Large intestine (tissue), 3 donors: ENCODE data around the gene RFX1. TPM values are rescaled to one million over a fixed set of nuclear protein-coding genes. Genes with fewer than 3 reads are reported as not detected.
A peak's percentile ranks its signal among the peaks of the same experiment; 100 is the strongest.

Source experiments
- DNase-seq, 2 donors: peaks; one replicate each; pipeline versions ENCODE4 v3.0.0 to v3.0.0-alpha.2; 2013
- H3K27ac ChIP-seq: one replicate; pipeline ENCODE4 v1.5.1; 2013; ENCODE audit warnings: low read length
- H3K27me3 ChIP-seq: 2 replicates; pipeline ENCODE4 v1.6.1; 2013; ENCODE audit warnings: low read length; ENCODE audit not compliant: control insufficient read depth, insufficient read depth
- H3K36me3 ChIP-seq: 2 replicates; pipeline ENCODE4 v1.6.1; 2013; ENCODE audit warnings: low read length; ENCODE audit not compliant: control insufficient read depth, insufficient read depth
- H3K4me1 ChIP-seq: one replicate; pipeline ENCODE4 v1.6.1; 2013; ENCODE audit warnings: low read length; ENCODE audit not compliant: control insufficient read depth, insufficient read depth
- H3K4me3 ChIP-seq: one replicate; pipeline ENCODE4 v1.5.1; 2013; ENCODE audit warnings: low read length
- H3K9me3 ChIP-seq: one replicate; pipeline ENCODE4 v1.6.1; 2013; ENCODE audit warnings: mild to moderate bottlenecking, low read depth, low read length, moderate library complexity; ENCODE audit not compliant: control insufficient read depth
- WGBS: methylation state at CpG from one replicate; pipeline ENCODE4 v1.1.5; 2013; ENCODE audit warnings: low lambda C conversion rate; ENCODE audit not compliant: insufficient coverage; 5-methylcytosine and 5-hydroxymethylcytosine counted together
- polyA plus RNA-seq: library from polyadenylated mRNA; unstranded; fragments of 120-200 nt; gene quantifications from one replicate; pipeline ENCODE4 v1.2.1, GENCODE V29; 2013

RFX1 gene
- polyA plus RNA-seq, 1 donor = 17.1 TPM

DNA sequence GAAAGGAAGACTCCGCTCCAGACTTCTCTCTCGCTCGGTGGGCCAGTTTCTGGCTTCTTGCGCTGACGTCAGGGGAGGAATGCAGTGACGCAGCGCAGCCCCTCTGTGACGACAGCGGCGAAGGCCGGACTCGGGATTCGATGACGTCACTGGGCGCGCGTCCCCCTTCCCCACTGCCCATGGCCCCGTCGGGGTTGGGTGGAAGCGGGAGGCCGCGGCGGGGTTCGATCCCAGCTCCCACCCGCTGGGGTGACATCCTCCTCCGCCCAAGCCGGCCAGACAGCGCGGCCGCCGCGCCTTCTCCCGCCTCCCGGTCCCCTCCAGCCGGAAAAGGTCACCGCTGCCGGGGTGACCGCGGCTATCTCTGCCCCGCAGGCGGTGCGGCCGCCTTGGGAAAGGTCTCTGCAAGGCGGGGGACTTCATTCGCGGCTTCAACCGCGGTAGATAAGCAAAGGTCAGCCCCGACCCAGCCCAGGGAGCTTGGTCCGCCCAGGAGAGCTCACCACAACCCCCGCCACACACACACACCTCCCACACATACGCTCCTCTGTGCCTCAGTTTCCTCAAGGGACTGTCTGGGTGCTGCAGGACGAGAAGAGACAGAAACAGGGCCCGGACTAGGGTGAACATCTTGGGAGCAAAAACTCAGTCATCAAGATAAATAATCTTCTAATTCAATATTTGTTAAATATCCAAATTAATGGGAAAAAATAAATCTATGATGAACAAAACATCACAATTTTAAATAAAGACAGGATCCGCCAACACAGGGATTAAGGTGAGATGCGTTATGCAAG is 844 bp upstream of the RFX1 start:
- no peak for DNase-seq
- H3K36me3 ChIP-seq = no peaks in the 10 kb centered on the region
- no CpG with 5 or more reads among the region's 56 CpGs for WGBS
- H3K4me3 ChIP-seq = peak overlapping the region; percentile 82
- peak overlapping the region; percentile 94 for H3K27ac ChIP-seq
- H3K4me1 ChIP-seq = peaks cover 17% of the 10 kb centered on the region
- no peaks in the 10 kb centered on the region for H3K9me3 ChIP-seq
- H3K27me3 ChIP-seq = no peaks in the 10 kb centered on the region

DNA sequence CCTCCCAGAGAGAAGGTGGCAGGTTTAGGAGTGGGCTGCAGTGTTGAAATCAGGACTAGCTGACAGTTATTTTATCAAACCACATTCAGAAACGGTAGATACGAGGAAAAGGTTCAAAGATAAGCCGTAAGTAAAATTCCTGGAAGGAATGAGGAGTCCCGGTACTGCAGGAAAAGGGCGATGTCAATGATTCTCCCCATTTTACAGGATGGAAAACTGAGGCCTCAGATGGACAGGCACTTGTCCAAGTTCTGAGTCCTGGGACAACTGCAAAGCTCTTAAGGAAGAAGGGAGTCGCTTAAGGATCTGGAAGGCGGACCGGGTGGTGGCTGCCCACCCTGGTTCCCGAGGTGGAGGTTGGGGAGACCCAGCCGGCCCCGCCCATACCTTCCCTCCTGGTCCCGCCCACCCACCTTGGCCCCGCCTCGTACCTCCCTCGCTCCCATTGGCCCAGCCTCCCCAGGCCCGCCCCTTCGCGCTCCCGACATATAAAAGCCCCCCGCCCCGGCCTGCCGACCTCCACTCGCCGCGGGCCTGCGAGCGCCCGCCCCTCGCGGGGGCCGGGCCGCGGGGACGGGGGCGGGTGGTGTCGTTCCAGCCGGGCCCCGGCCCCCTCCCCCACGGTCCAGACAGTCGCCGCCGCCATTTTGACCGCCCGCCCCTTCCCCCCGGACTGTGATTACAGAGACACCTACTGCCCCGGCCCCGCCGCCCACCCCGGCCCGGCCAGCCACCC is 603 bp downstream of the RFX1 start:
- H3K27ac ChIP-seq = peak overlapping the region; percentile 94
- H3K27me3 ChIP-seq = no peaks in the 10 kb centered on the region
- 26% methylated on average over 4 of the region's 50 CpGs for WGBS
- no peaks in the 10 kb centered on the region for H3K36me3 ChIP-seq
- no peaks in the 10 kb centered on the region for H3K9me3 ChIP-seq
- H3K4me1 ChIP-seq = peaks cover 17% of the 10 kb centered on the region
- DNase-seq = peak; percentile 88 to 91
- H3K4me3 ChIP-seq = peak overlapping the region; percentile 82

DNA sequence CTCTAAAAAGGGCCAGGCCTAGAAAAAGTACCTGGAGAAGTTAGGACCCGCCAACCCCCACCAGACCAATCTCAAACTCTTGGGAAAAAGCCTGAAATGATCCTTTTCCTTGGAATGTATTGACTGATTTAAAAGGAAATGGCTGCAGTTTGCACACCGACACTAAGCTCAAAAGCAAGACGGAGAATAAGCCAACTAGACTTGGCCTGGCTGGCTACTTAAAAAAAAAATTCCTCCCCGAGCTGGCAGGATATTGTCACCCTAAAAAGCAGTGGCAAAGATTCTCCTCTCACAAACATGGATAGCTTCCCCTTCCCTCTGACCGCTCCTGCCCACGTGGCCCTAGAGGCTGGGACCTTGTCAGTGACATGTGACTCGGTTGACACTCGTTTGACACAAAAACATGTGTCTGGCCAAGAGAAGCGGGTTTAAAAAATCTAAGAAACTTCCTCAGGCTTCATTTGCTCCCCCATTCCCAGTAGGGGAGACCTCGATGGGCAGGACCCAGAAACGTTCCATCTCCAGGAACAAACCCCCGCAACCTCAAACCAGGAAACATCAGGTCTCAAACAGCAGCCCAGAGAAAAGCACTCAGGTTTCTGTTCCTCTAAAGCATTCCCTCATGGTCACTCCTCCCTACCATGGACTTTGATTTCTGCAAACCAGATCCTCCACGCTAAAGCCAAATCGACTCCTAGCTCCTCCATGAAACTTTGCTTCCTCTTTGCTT is 1.3 kb downstream of the RFX1 start:
- peaks cover 17% of the 10 kb centered on the region for H3K4me1 ChIP-seq
- H3K9me3 ChIP-seq = no peaks in the 10 kb centered on the region
- H3K27me3 ChIP-seq = no peaks in the 10 kb centered on the region
- peak; percentile 55 to 82 for DNase-seq
- H3K27ac ChIP-seq = peak overlapping the region; percentile 94
- H3K36me3 ChIP-seq = no peaks in the 10 kb centered on the region
- peak overlapping the region; percentile 82 for H3K4me3 ChIP-seq
- WGBS = no CpG with 5 or more reads among the region's 14 CpGs

DNA sequence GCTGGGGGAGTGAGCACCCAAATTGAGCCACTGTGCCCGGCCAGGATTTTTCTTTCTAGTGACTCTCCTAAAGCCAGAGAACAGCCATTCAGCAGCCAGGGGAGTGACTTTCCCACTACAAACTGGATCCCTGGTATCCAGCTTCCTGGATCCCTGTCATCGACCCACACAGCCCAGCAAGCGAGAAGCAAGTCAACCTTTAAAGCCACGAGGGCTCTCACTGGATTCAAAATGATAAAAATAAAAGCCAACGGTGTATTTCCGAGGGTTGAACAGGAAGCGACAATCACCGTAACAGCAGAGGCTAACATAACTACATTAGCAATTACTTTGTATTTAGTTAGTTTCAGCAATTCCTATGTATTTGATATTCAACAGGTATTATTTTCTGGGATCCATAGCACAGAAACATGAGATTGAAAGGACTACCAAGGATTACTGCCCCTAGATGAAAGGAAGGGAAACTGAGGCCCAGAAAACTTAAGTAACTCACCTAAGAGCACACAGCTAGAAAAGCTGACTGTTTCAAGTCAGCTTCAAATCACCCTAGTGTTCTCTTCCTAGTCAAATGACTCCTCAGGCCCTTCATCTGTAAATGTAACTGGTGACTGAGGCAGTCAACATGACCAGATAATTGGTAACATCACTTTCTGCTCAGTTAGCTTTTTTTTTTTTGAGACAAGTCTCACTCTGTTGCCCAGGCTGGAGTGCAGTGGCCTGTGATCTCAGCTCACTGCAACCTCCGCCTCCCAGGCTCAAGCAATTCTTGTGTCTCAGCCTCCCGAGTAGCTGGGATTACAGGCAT is 2.7 kb downstream of the RFX1 start:
- Histone ChIP-seq H3K36me3 (peaks cover 2% of the 10 kb centered on the region), H3K27ac (peak overlapping the region; percentile 17), H3K4me1 (peaks cover 17% of the 10 kb centered on the region), H3K9me3 (peaks cover 8% of the 10 kb centered on the region), H3K4me3 (no peak overlapping the region), H3K27me3 (no peaks in the 10 kb centered on the region)
- DNase-seq = no peak
- 82% methylated on average over 7 of the region's 10 CpGs for WGBS

DNA sequence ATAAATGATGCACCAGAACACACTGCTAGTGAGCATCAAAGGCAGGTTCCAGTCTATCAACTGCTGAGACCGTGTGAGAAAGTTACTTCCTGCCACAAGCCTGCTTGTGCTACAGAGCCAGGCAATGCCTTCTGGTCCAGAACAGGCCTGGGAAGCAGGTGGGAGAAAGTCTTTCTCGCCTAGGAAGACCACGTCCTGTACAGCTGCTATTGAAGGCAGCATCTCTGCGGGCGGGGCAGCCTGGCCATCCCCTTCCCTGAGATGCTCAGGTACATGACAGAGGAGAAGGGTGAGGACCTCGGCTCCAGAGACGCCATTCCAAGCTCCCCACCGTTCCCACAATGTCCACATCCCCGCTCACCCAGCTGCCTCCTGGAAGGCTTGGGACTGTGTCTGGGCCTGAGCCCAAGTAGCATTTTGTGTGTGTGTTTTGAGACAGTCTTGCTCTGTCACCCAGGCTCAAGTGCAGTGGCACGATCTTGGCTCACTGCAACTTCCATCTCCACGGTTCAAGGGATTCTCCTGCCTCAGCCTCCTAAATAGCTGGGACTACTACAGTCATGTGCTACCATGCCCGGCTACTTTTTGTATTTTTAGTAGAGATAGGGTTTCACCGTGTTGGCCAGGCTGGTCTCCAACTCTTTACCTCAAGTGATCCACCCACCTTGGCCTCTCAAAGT is 3.4 kb downstream of the RFX1 start:
- Histone ChIP-seq H3K4me3 (no peak overlapping the region), H3K27me3 (no peaks in the 10 kb centered on the region), H3K4me1 (peaks cover 17% of the 10 kb centered on the region), H3K9me3 (peaks cover 8% of the 10 kb centered on the region), H3K36me3 (peaks cover 5% of the 10 kb centered on the region), H3K27ac (peak overlapping the region; percentile 17)
- DNase-seq = no peak
- no CpG with 5 or more reads among the region's 13 CpGs for WGBS

DNA sequence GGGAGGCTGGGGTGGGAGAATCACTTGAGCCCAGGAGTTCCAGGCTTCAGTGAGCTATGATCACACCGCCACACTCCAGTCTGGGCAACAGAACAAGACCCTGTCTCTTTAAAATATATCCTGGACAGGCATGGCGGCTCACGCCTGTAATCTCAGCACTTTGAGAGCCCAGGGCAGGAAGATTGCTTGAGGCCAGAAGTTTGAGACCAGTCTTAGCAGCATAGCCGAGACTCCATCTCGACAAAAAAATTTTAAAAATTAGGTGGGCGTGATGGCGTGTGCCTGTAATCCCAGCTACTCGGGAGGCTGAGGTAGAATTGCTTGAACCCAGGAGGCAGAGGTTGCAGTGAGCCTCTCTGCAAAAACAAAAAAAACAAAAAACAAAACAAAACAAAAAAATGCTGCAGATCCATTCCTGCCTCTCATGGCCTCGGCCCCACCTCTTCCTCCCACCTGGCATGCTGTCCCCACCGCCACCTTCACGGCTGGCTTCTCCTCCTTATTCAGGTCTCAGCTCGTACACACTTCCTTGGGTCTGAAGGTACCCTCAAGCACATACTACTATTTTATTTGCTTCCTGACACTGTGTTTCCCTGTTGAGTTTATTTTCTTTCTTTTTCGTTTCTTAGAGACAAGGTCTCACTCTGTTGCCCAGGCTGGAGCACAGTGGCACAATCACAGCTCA is 5.3 kb downstream of the RFX1 start:
- no peaks in the 10 kb centered on the region for H3K27me3 ChIP-seq
- peaks cover 14% of the 10 kb centered on the region for H3K4me1 ChIP-seq
- H3K27ac ChIP-seq = no peak overlapping the region
- peaks cover 8% of the 10 kb centered on the region for H3K9me3 ChIP-seq
- no peak for DNase-seq
- H3K36me3 ChIP-seq = peaks cover 14% of the 10 kb centered on the region
- H3K4me3 ChIP-seq = no peak overlapping the region
- 95% methylated on average over 4 of the region's 13 CpGs for WGBS

DNA sequence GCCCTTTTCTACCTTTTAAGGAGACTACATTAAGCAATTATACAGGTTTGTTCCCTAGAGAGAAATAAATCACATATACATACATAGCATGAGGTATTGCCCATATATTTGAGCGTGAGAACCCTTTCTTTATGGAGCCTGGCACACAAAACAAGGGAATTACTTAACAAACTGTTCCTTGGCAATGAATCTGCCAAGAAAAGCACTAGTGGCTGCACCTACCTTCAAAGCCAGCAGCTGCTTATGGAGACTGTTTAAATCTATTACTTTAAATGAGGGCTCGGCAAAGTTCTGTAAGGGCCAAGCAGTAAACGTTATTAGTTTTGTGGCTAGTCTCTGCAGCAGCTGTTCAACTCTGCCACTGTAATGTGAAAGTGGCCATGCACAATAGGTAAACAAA is 7.0 kb downstream of the RFX1 start:
- Histone ChIP-seq H3K9me3 (peaks cover 8% of the 10 kb centered on the region), H3K4me3 (no peak overlapping the region), H3K27me3 (no peaks in the 10 kb centered on the region), H3K36me3 (peaks cover 20% of the 10 kb centered on the region), H3K4me1 (peaks cover 5% of the 10 kb centered on the region), H3K27ac (no peak overlapping the region)
- no CpG with 5 or more reads among the region's 3 CpGs for WGBS
- DNase-seq = no peak

DNA sequence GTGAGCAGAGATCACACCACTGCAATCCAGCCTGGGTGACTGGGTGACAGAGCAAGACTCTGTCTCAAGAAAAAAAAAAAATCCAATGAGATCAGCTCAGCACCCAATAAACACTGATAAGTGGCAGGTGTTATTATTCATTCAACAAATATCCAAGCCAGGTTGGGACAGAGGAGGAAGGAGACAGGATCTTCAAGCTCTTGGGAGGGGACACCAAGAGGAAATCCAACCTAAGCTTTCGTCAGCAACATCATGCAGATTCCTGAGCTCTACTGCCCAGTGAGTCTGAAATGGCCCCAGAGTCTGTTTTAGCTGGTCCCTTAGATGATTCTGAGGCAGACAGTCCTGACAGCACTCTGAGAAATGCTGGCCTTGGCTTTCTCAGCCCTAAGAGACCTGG is 7.7 kb downstream of the RFX1 start:
- Histone ChIP-seq H3K27me3 (no peaks in the 10 kb centered on the region), H3K27ac (no peak overlapping the region)

DNA sequence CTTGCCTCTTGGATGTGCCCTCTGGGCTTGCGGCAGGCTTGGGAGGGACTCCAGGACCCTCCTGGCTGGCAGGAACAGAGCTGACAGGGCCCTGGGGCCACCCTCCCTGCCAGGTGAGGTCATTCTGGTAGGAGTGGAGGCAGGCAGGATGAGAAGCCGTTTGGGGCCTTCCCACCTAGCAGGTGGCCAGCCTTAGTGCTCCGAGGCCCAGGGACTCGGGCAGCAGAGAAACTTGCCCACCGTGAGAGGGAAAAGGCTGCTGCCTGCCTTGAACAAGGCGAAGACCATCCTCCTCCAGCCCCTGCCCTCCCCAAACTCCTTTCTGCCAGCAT is 8.5 kb downstream of the RFX1 start:
- H3K36me3 ChIP-seq = peaks cover 28% of the 10 kb centered on the region
- peaks cover 8% of the 10 kb centered on the region for H3K9me3 ChIP-seq
- H3K27me3 ChIP-seq = no peaks in the 10 kb centered on the region
- no CpG with 5 or more reads among the region's 6 CpGs for WGBS
- H3K4me3 ChIP-seq = no peak overlapping the region
- DNase-seq = no peak
- no peaks in the 10 kb centered on the region for H3K4me1 ChIP-seq
- no peak overlapping the region for H3K27ac ChIP-seq

More for the DNA sequence above, 7.7 kb downstream of the RFX1 start:
- no CpG with 5 or more reads among the region's 1 CpG for WGBS
- DNase-seq = no peak
- peaks cover 2% of the 10 kb centered on the region for H3K4me1 ChIP-seq
- peaks cover 8% of the 10 kb centered on the region for H3K9me3 ChIP-seq
- no peak overlapping the region for H3K4me3 ChIP-seq
- H3K36me3 ChIP-seq = peaks cover 21% of the 10 kb centered on the region
